ENCODE data around the gene FBN1.

GRCh38 chr15:48411971-48412591 is 233.4 kb downstream of the FBN1 start:
- TF ChIP-seq SP3 (tag by site-specific recombination; IDR thresholded peaks at IDR 0.05) = no peak
- no peak for TF ChIP-seq ZNF777 (tag by site-specific recombination; IDR thresholded peaks at IDR 0.05; ENCODE audit: borderline replicate concordance)
- TF ChIP-seq KLF7 (tag by site-specific recombination; IDR thresholded peaks at IDR 0.05; ENCODE audit: borderline replicate concordance) = no peak
- no peak for TF ChIP-seq REST (tag by site-specific recombination; IDR thresholded peaks at IDR 0.05)
- TF ChIP-seq CTCF (tag by site-specific recombination; IDR thresholded peaks at IDR 0.05) = no peak
- no peak for TF ChIP-seq ZBTB49 (tag by site-specific recombination; IDR thresholded peaks at IDR 0.05; ENCODE audit: low read depth)
- TF ChIP-seq ZEB2 (tag by site-specific recombination; IDR thresholded peaks at IDR 0.05) = no peak
- TF ChIP-seq ZNF114 (tag by site-specific recombination; IDR thresholded peaks at IDR 0.05) = no peak

Measured in HEK293 (cell line).